HG03575 (cell line): ENCODE results near the gene NR3C2.

Experiments
- ATAC-seq: cut with Tn5 transposase; IDR thresholded peaks from one replicate; pipeline ENCODE4 v1.9.1; 2021; ENCODE audit not compliant: unreplicated experiment, insufficient number of reproducible peaks, low FRiP score; ENCODE audit errors: extremely low read depth

The NR3C2 gene

DNA sequence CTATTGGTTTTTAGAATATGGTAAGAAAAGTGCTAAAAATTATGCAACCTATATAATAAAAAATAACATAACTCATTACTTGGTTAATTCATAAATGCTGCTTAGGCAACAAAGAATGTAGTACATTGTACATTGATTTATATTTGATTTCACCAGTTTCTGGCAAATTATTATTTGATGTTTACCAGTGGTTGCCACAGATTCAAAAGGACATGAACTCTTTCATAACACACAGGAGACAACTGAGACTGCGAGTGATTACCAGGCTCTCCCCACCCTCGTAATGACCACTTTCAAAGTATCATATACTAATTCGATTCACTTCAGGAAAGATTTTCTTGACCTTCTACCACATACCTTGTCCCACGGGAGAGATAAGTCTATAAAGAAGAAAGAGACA is 158.5 kb downstream of the NR3C2 start:
- ATAC-seq, result no peak

DNA sequence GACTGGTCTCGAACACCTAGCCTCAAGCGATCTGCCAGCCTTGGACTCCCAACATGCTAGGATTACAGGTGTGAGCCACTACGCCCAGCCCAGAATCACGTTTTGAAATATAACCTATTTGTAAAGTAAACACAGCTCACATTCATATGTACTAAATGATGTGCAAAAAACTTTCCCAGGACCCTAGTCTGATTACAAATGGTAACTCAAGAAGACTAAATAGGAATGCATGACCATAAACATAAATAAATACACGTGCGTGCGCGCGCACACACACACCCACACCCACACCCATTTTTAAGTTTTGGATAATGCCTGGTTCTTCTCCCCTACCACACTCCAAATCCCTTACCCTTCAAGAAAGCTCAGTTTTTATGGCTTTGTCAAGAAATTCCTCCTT is 163.9 kb downstream of the NR3C2 start:
- no peak for ATAC-seq

DNA sequence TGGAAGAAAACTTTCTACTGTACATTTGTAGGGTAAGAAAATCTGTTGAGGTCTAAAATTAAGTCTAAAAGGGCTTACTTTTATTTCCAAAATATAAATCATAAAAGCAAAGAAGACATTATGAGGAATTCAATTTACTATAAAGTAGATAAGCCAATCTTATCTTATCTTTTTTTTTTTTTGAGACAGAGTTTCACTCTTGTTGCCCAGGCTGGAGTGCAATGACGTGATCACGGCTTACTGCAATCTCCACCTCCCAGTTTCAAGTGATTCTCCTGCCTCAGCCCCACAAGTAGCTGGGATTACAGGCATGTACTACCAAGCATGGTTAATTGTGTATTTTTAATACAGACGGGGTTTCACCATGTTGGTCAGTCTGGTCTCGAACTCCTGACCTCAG is 166.9 kb downstream of the NR3C2 start:
- ATAC-seq, result no peak

DNA sequence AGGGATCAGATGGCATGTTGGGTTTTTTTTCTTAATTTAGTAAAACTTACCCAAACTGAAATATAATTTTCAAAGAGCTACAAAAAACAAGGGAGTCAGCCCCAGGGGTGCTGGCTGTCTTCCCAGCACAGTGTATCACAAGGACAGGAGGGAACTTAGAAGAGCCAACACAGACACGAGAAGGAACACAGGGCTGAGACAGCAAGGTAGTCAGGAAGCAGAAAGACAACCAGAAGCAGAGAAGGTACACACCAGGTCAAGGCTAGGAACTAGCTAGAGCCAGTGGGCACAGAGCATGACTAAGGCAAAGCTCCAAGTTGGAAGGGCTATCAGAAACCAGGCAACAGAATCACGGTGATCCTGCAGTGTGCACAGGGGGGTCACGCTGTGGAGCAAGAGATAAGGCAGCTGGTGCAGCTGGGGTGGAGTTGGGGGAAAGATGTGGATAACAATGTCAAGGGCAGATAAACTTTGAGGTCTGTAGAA is 168.7 kb downstream of the NR3C2 start:
- ATAC-seq, result no peak

DNA sequence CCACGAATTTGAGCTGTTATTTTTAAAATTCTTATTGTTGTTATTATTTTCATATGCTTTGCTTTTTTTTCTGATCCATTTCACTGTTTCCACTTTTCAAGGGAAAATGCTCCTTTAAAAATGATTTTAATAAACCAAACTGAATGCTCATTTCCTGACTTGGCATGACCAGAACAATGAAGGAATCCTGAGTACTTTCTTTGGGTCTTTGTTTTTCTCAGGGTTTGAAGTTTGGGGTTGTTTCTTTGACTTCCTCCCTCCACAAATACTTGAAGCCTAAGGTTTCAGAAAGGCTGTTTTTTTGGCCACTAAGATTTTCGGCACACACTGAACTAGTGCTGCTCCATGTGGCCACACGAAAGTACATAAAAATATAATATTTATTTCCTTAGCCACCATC is 171.0 kb downstream of the NR3C2 start:
- ATAC-seq, result no peak

DNA sequence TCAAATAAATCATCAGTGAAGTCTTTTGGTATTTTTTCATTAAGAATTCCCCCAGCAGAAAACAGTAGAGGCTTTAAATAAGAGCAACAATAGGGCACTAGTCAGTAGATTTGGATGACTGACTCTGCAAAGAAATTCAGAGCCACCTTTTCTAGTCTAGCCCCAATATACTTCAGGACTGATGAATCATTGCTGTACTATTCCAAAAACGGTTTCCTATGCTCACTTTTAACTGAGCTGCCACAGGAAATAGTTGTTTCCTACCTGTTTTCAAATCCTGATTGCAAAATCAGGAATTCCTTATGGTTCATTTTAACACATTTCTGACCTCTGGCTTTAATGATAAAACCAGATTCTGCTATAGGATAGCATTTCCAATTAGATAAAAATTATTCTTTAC is 171.6 kb downstream of the NR3C2 start:
- ATAC-seq, result no peak

DNA sequence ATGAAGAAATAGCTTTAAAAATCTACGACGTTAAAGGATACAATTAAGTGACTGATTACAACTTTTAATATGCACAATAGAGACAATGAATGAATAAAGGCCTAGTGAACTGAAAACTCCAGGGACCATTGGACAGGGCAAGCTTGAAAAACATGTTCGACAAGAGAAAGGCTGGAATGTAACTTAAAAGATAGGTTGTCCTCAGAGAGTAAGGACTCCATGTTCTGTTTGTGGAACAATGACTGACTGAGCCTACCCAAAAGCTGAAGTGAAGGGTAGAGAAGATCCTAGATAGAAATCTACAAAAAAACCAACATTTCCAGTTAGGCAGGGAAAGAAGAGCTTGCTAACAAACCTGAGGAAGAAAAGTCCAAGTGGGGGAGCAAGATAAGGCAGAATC is 173.4 kb downstream of the NR3C2 start:
- no peak for ATAC-seq

DNA sequence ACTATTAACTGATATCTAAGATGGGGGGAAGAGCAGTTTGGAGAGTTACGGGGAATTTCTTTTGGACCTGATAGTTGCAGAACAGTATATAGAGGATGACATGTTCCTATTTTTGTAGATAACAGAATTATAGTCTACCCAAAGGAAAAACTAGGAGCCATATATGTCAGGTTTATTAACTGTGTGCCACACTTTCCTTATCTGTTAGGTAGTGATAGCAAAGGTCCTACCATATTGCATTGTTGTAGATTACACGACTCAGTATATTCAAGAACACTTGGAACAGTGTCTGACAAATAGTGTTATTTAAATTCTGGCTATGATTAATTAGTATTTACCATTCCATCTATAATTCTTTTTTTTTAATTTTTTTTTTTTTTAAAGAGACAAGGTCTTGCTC is 175.3 kb downstream of the NR3C2 start:
- no peak for ATAC-seq

DNA sequence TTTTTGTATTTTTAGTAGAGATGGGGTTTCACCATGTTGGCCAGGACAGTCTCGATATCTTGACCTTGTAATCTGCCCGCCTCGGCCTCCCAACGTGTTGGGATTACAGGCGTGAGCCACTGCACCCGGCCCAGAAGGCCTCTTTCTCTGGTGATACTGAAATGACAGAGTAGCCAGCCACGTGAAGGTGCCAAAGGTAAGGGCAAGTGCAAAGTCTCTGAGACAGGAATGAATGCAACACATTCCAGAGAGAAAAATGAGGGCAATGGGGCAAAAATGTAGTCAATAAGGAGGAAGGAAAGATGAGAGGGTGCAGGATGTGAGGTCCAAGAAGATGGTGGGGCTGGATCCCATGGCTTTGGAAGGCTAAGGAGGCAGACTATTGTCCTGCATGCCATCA is 176.0 kb downstream of the NR3C2 start:
- ATAC-seq, result no peak

DNA sequence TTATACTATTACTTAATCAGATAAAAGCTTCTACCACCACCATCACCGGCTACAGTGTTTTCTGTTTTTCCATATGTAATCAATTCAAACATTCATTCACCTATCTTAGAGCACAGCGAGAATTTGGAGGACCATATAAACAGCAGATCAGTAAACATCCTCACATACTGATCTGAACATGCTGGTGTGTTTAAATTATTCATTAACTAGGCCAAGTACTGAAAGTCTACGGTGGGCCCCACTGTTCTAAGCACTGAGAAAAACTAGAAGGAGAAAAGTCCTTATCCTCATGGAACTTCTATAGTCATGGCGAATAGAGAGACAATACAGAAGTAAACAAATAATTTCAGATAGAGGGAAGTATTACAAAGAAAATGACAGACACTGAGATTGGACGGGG is 176.6 kb downstream of the NR3C2 start:
- no peak for ATAC-seq

DNA sequence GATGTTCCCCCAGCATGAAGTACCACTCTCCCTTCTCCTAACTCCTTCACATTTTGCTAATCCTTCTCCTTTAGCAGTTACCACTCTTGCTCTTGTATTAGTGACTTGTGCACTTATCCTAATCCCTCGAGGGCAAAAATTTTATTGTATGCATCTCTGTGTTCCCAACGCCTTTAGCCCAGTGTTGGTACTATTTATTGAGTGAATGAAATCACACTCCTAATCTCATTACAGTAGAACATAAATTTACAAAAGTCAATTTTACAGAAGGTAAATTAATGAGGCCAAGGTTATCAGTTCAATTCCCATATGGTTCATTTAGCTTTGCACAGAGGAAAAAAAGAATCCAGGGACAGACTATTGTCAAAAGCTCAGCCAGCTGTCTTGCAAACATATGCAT is 178.4 kb downstream of the NR3C2 start:
- no peak for ATAC-seq

DNA sequence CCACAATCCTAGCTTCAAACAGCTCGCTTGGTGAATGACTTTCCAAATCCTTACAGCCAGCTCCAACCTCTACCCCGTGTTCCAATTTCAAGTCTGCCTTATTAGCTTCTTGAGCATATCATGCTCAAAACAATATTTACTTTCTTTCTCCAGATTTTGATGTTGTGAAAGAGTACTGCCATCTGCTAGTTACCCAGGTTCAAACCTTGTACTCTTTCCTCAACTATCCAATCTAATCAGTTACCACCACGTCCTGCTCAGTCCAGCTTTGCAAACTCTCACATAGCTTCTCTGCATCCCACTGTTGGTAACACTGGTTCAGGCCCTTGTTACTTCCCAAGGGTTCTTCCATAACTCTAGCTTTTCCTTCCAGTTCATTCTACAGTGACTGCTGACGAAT is 179.1 kb downstream of the NR3C2 start:
- ATAC-seq, result no peak

DNA sequence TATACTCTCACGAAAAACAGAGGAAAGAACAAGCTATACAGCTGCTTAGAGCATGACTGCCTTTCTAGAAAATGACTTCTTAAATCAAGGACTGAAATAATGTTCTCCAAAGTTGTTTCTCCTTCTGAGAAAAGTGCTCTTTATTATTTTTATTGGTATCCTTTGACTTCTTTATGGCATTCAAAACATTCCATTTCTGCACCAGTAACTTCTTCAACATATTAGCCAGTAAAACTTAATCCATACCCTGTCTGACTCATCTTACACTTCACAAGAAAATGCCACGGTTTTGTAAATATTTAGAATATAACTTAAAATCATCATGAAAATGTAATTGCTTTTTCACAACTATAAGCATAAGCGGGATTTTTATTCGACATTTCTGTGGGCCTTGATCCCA is 180.4 kb downstream of the NR3C2 start:
- ATAC-seq, result no peak

DNA sequence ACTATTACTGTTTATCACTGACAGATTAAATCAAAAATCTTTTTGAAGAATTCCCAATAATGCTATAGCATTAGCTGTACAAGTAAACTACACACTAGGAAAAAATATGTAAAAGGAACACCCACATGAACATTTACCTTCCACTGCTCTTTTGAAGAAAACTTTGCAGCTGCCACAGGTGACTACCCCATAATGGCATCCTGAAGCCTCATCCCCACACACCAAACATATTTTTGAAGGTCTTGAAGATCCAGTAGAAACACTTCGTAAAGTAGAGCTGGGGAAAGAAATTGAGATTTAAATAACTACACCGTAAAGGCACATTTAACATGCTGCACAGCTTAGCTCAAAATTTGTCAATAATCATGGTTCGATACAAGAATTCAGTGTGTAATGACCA is 182.4 kb downstream of the NR3C2 start:
- ATAC-seq, result no peak

DNA sequence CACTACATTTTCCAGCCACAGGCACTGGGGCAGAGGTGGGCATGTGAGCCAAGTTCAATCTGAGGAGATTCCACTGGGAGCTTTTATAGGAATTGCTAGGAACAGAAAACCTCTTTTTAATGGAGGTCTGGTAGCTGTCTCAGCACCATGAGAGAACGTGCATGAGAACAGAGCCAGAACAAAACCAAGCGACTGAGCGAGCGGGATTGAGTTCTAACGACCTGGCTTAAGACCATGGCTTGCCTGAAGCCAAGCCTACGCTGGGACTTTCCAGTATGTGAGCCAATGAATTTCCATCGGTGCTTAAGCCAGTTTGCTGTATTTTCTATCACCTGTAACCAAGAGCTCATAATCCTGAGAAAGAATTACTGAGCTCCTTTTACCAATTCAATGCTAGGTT is 183.7 kb downstream of the NR3C2 start:
- no peak for ATAC-seq

DNA sequence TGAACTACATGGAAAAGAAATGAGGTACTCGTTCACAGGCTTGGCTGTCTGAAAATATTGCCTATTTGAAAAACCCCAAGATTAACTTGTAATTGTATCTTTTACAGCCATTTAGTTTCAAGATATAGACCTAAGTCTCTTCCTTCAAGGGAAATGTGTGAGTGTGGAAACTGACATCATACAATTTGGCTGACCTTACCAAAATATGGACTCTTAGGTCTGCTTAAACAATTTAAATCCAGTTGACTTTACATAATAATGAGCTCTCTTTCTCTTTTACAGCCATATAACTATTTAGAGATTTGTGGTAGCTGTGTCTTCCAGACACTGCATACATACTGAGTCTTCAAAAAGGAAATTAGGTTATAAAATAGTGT is 186.9 kb downstream of the NR3C2 start:
- ATAC-seq, result no peak

DNA sequence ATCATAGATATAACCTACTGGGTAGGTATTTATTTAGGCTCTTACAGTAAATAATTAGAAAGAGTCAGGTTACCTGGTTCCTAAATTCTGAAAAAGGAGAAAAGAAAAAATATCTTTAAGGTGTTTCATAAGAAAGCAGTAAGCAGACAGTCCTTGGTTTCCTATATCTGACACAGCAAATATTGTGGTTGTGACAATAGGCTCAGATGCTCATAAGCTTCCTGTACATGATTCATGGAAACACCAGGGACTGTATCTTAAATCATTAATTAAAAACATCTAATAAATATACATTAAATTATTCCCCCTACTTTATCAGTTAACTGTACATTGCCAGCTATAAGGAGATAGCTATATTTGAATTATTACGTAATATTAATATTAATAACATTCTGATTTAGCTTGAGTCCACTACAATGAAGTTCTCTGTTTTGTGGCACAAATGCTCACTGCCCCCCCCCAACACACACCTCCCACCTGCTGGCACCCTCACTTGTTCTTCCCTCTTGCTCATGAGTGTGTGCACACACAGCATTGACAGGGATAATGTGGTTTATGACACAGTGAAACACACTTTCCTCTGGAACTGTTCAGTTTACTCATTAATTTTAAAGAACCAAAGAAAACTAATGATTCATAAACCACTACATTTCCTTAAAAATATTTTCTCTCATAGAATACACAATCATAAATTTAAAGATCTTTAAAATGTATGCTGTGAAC is 187.4 kb downstream of the NR3C2 start:
- no peak for ATAC-seq

DNA sequence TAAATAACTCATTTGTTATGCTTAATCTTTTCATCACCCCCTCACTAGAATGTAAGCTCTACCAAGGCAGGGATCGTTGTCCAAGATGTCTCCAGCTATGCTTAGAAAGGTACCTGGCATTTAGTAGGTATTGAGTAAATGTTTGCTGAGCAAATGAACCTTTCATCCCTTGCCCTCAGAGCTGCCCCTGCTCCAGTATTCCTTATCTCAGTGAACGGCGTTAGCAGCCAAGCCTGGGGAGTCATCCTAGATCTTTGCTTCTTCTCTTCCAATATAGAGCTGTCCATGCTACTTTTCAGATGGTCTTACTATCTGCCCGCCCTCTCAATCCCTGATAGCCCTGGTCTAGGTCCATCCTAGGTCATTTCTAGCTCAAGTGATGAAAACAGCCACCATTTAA is 188.4 kb downstream of the NR3C2 start:
- ATAC-seq, result no peak

DNA sequence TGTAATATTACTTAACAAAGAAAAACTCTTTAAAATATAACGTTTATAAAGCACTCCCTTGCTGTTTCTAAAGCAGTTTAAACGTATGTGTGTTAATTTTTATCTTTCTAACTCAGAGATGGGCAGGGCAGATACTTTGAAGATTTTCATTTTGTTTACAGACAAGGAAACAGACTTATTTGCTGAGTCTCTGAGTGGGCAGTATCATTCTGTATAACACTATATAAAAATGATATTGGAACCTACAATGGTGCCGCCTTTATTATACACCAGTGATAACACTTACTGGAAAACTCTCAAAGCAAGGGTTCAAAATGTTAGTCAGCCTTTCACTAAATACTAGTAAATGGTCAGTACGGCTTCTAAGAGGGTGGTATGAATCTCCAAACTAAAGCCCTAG is 193.4 kb downstream of the NR3C2 start:
- ATAC-seq, result no peak

DNA sequence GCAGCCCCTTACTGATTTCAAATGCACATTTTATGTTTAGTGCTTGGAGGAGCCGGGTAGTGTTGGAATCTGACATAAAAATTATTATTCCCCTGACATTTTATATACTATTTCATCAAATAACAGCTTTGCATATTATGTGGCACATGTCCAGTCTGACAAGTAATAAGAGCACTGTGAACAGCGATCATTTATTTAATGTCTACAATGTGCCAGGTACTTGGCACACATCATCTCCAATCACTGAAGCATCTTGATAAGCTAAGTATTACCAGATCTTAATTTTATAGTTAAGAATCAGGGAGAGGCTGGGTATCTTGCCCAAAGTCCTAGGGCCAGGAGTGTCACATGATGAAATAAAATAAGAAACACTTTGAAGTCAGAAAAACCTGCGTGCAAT is 197.2 kb downstream of the NR3C2 start:
- ATAC-seq, result no peak

DNA sequence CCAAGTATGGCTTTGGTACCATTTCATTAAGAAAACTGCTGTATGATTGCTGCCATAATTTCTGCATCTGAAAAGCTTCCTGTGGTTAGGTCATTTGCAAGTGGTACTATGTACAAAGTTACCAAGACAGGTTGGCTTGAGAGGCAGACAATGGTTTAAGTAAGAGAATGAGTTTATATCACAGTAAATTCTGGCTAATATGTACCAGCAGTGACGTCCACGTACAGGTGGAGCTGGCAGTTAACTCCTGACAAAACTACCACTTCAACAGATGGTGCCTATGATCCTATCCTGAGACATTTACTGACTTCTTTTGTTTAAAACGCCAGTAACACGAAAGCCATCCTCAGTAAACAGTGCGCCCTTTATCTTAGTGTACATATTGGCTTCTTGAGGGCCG is 198.4 kb downstream of the NR3C2 start:
- ATAC-seq, result no peak
